SK-N-MC (cell line): ENCODE data around the gene DPYD.

Experiments used
- EZH2 ChIP-seq: fragments of 200-600 bp; sonication (generic); IDR thresholded peaks from one replicate; pipeline ENCODE4 v1.6.1; 2017; ENCODE audit warnings: antibody characterized with exemption
- FOXP2 ChIP-seq: optimal IDR thresholded peaks from 2 replicates; pipeline ENCODE3; 2011; ENCODE audit warnings: mild to moderate bottlenecking, moderate library complexity; ENCODE audit not compliant: insufficient read depth; ENCODE audit errors: extremely low read length, control extremely low read depth
- POLR2AphosphoS5 ChIP-seq: IDR thresholded peaks from 2 replicates; pipeline ENCODE4 v1.6.1; 2012; ENCODE audit warnings: mild to moderate bottlenecking, low read depth, low read length, borderline replicate concordance

DNA sequence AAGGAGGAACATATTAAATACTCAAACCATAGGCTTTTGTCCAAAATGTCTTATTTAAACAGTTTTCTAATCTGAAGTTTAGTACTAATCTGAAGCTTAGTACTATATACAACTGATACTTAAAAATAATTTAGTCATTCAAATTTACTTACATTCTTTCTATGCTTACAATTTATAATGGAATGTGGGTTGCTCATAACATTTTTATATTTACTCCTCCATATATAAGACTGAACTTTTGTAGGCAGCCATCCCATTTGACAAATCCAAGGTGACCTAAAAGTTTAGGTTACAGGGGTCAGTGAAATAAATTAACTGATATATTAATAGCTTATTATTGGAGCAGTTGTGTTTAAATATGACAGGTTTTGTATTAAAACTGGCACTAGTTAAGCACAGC is 570.6 kb downstream of the DPYD start:
- TF ChIP-seq POLR2AphosphoS5 (no peak), EZH2 (no peak), FOXP2 (no peak)
